Measurements from ENCODE around the gene PRKAG2.

DNA sequence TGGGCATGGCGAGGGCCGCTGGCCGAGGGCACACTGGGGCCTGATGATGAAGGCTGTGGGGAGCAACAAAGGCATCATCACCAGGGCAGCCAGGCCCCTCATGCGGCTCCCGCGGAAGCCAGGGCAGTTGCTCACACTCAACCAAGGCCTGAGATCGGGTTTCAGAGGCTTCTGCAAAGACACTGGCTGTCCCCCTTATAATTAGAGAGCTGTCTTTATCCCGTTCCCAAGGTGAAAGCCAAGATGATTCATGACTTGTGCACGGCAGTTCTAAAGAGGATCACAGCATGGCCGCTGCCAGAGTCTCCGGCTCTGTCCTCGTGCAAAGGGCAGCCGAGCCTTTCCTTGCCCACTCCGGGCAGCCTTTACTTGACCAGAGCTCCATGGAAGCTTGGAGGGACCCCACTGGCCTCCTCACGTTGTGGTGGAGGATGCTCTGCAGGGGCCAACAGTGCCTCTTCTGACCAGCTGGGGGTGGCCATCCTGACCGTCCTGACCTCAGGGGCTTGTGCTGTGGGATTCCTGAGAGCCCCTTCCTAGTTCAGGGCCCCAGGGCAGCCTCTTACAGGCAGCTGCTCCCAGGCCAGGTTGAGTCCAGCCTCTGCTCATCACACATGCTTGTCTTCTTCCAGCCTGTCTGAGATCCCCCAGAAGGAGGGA lies 82.3 kb downstream of the PRKAG2 start:
- no peak for TF ChIP-seq EZH2 (IDR thresholded peaks at IDR 0.05; ENCODE audit: low read depth, low read length, severe bottlenecking)
- no peak for TF ChIP-seq KDM4A (IDR thresholded peaks at IDR 0.05; ENCODE audit: low read depth, low read length, severe bottlenecking)
- TF ChIP-seq POLR2AphosphoS5 (IDR thresholded peaks at IDR 0.05; ENCODE audit: low read depth, low read length): no peak
- TF ChIP-seq GTF2F1 (IDR thresholded peaks at IDR 0.05; ENCODE audit: borderline replicate concordance, low read depth, low read length): no peak
- TF ChIP-seq TAF1 (IDR thresholded peaks at IDR 0.05; ENCODE audit: low read depth, low read length): no peak
- no peak for TF ChIP-seq YY1 (IDR thresholded peaks at IDR 0.05; ENCODE audit: low read depth, low read length)
- no peak for TF ChIP-seq ASH2L (IDR thresholded peaks at IDR 0.05; ENCODE audit: low read length)
- no peak for TF ChIP-seq ZNF274 (IDR thresholded peaks at IDR 0.05; ENCODE audit: borderline replicate concordance, extremely low read depth, low read length)
- no peak for TF ChIP-seq SIN3A (conservative IDR thresholded peaks at IDR 0.05 in 1 of 2, IDR thresholded peaks at IDR 0.05 in 1 of 2; ENCODE audit: low read depth in 1 of 2, low read length in 2 of 2)
- TF ChIP-seq CREB1 (IDR thresholded peaks at IDR 0.05): no peak
- TF ChIP-seq, protein P1, sequence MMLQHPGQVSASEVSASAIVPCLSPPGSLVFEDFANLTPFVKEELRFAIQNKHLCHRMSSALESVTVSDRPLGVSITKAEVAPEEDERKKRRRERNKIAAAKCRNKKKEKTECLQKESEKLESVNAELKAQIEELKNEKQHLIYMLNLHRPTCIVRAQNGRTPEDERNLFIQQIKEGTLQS (IDR thresholded peaks at IDR 0.05; ENCODE audit: insufficient read depth, low read depth, low read length): no peak
- TF ChIP-seq, protein P2, sequence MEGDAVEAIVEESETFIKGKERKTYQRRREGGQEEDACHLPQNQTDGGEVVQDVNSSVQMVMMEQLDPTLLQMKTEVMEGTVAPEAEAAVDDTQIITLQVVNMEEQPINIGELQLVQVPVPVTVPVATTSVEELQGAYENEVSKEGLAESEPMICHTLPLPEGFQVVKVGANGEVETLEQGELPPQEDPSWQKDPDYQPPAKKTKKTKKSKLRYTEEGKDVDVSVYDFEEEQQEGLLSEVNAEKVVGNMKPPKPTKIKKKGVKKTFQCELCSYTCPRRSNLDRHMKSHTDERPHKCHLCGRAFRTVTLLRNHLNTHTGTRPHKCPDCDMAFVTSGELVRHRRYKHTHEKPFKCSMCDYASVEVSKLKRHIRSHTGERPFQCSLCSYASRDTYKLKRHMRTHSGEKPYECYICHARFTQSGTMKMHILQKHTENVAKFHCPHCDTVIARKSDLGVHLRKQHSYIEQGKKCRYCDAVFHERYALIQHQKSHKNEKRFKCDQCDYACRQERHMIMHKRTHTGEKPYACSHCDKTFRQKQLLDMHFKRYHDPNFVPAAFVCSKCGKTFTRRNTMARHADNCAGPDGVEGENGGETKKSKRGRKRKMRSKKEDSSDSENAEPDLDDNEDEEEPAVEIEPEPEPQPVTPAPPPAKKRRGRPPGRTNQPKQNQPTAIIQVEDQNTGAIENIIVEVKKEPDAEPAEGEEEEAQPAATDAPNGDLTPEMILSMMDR (IDR thresholded peaks at IDR 0.05; ENCODE audit: control extremely low read depth in 1 of 3, insufficient read depth in 1 of 3, low read depth in 1 of 3, low read length in 3 of 3): no peak
- no peak for TF ChIP-seq RXRA (IDR thresholded peaks at IDR 0.05; ENCODE audit: insufficient read depth, low read depth, low read length)

Data from H1 (cell line).